ENCODE measurements around the gene WDR87. TPM values are rescaled to one million over a fixed set of nuclear protein-coding genes. Genes with fewer than 3 reads are reported as not detected.

The WDR87 gene
- total and polyA plus RNA-seq, 2 of the 4 experiments (the other 2 are of a cell fraction), result not detected

GRCh38 chr19:37950471-37951175, 44.2 kb upstream of the WDR87 start:
- Histone ChIP-seq H3K9ac (ENCODE audit: low read depth, low read length) (no peak overlapping the region), H2BK15ac (ENCODE audit: low read depth, low read length) (no peak overlapping the region), H3K36me3 (ENCODE audit: control insufficient read depth, insufficient read depth, low read length) (no peaks in the 10 kb centered on the region), H3K27ac (ENCODE audit: insufficient read depth, low read length) (no peak overlapping the region), H3K23ac (ENCODE audit: low read depth, low read length) (no peak overlapping the region), H2AFZ (replicated peaks; ENCODE audit: low read length, poor library complexity) (no peak overlapping the region), H4K8ac (ENCODE audit: low read depth in 2 of 2, low read length in 2 of 2) (no peak overlapping the region), H3K9me3 (ENCODE audit: control insufficient read depth, insufficient read depth, low read length) (no peaks in the 10 kb centered on the region), H3K14ac (replicated peaks; ENCODE audit: low read depth, low read length) (no peak overlapping the region), H2BK20ac (ENCODE audit: low read depth, low read length) (no peak overlapping the region), H3K27me3 (ENCODE audit: control insufficient read depth, insufficient read depth, low read length) (no peaks in the 10 kb centered on the region), H4K91ac (ENCODE audit: insufficient read depth, low read depth, low read length) (no peak overlapping the region), H2BK5ac (ENCODE audit: low read depth, low read length, poor library complexity, severe bottlenecking) (no peak overlapping the region), H4K20me1 (ENCODE audit: insufficient read depth, low read length) (peaks cover 6% of the 10 kb centered on the region), H3K4me3 (ENCODE audit: insufficient read depth, low read depth, low read length) (no peak overlapping the region), H3K56ac (ENCODE audit: extremely low read depth, insufficient read depth, low read length) (no peak overlapping the region), H3K4me1 (ENCODE audit: control insufficient read depth, insufficient read depth, low read length) (peaks cover 5% of the 10 kb centered on the region), H3K79me1 (ENCODE audit: low read depth in 1 of 2, low read length in 2 of 2) (peaks cover 40 to 80% of the 10 kb centered on the region in 2 experiments), H3K9me1 (ENCODE audit: insufficient read depth, low read length) (peaks cover 4% of the 10 kb centered on the region; the same call in 1 of the 2 replicates), H3K18ac (ENCODE audit: low read depth, low read length) (no peak overlapping the region), H2BK120ac (ENCODE audit: low read depth, low read length) (no peak overlapping the region), H3K4ac (ENCODE audit: low read depth, low read length) (no peak overlapping the region), H2AK5ac (ENCODE audit: low read depth, low read length) (no peak overlapping the region), H2AK9ac (replicated peaks; ENCODE audit: low read depth, low read length, poor library complexity) (no peak overlapping the region), H3K4me2 (ENCODE audit: low read depth, low read length) (no peak overlapping the region), H4K5ac (ENCODE audit: low read depth, low read length) (no peak overlapping the region)
- intact Hi-C loops (cut with micrococcal nuclease) (loop anchor here (1.0 kb wide), 1 partner anchor 42 kb away; no protein-coding TSS in a partner anchor), in situ Hi-C loops (cut with MboI; ENCODE audit: low sequenced_read_pairs) (no loop called here), dilution Hi-C loops (cut with HindIII; ENCODE audit: low sequenced_read_pairs, unreplicated experiment) (no loop called here)
- WGBS, 2 experiments (ENCODE audit: extremely low coverage in 2 of 2, insufficient read length in 1 of 2), result 100% methylated on average over 1 of the region's 25 CpGs; no CpG with 5 or more reads in 1 of the 2 experiments
- ChIA-PET CTCF (interaction anchor here (0.6 to 0.9 kb wide), 2 partner anchors 13 to 137 kb away, joined by 3 read pairs; no protein-coding TSS in a partner anchor), POLR2A (ENCODE audit: unreplicated experiment) (interaction anchor here (0.6 kb wide), 1 partner anchor 28 kb away, joined by 3 read pairs; no protein-coding TSS in a partner anchor)
- BruUV-seq (replicated peaks), result no TSS peak
- no peak for TF ChIP-seq MXI1 (IDR thresholded peaks at IDR 0.05; ENCODE audit: borderline replicate concordance, low read depth, low read length)
- TF ChIP-seq CHD1 (IDR thresholded peaks at IDR 0.05; ENCODE audit: low read depth, low read length), result no peak
- TF ChIP-seq BHLHE40 (IDR thresholded peaks at IDR 0.05; ENCODE audit: low read depth, low read length), result no peak
- no peak for TF ChIP-seq NFE2L2 (IDR thresholded peaks at IDR 0.05; ENCODE audit: low read depth, low read length)
- TF ChIP-seq RCOR1 (IDR thresholded peaks at IDR 0.05; ENCODE audit: insufficient replicate concordance, low read length), result no peak
- TF ChIP-seq, protein P1, sequence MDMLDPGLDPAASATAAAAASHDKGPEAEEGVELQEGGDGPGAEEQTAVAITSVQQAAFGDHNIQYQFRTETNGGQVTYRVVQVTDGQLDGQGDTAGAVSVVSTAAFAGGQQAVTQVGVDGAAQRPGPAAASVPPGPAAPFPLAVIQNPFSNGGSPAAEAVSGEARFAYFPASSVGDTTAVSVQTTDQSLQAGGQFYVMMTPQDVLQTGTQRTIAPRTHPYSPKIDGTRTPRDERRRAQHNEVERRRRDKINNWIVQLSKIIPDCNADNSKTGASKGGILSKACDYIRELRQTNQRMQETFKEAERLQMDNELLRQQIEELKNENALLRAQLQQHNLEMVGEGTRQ (IDR thresholded peaks at IDR 0.05; ENCODE audit: low read depth, low read length), result no peak
- no peak for TF ChIP-seq RAD21 (IDR thresholded peaks at IDR 0.05; ENCODE audit: low read length)
- TF ChIP-seq MAZ (IDR thresholded peaks at IDR 0.05; ENCODE audit: borderline replicate concordance, low read depth, low read length), result no peak
- TF ChIP-seq POLR2A (IDR thresholded peaks at IDR 0.05; ENCODE audit: low read depth, low read length), result no peak
- DNase-seq (no peak), ATAC-seq (ENCODE audit: low read depth) (no peak)

Data from IMR-90 (cell line).